KOPT-K1 (cell line): ENCODE data around the gene ICE1.
"Not testable (repeated sequence)": the region's sequence is repeated elsewhere in the genome, so short reads cannot be mapped to it uniquely, and the experiment has no call there.

Experiments
- H3K27ac ChIP-seq: fragments of 200-600 bp; sonication (generic); 2 replicates; pipeline ENCODE4 v1.5.1; 2016; ENCODE audit warnings: antibody characterized with exemption, mild to moderate bottlenecking, low read depth, low read length; ENCODE audit not compliant: poor library complexity, severe bottlenecking
- H3K36me3 ChIP-seq: fragments of 200-600 bp; sonication (generic); 2 replicates; pipeline ENCODE4 v1.5.1; 2017; ENCODE audit warnings: antibody characterized with exemption, mild to moderate bottlenecking, low read length, moderate library complexity; ENCODE audit not compliant: insufficient read depth
- H3K9me3 ChIP-seq: fragments of 200-600 bp; sonication (generic); 2 replicates; pipeline ENCODE4 v1.5.1; 2017; ENCODE audit warnings: antibody characterized with exemption, low read length, mild to moderate bottlenecking; ENCODE audit not compliant: insufficient read depth, poor library complexity, severe bottlenecking

ICE1 gene

GRCh38 chr5:5387777-5388176 is 34.7 kb upstream of the ICE1 start:
- H3K27ac ChIP-seq, result no peak overlapping the region
- no peaks in the 10 kb centered on the region for H3K36me3 ChIP-seq
- no peaks in the 10 kb centered on the region for H3K9me3 ChIP-seq

GRCh38 chr5:5390121-5390869 is 32.2 kb upstream of the ICE1 start:
- H3K27ac ChIP-seq, H3K36me3 ChIP-seq, H3K9me3 ChIP-seq: not testable (repeated sequence)

GRCh38 chr5:5392504-5392903 is 30.0 kb upstream of the ICE1 start:
- H3K9me3 ChIP-seq, H3K27ac ChIP-seq, H3K36me3 ChIP-seq: not testable (repeated sequence)

GRCh38 chr5:5394384-5394986 is 28.0 kb upstream of the ICE1 start:
- not testable (repeated sequence) for H3K9me3 ChIP-seq, H3K27ac ChIP-seq, H3K36me3 ChIP-seq

GRCh38 chr5:5395093-5395492 is 27.4 kb upstream of the ICE1 start:
- H3K36me3 ChIP-seq, H3K9me3 ChIP-seq, H3K27ac ChIP-seq: not testable (repeated sequence)

GRCh38 chr5:5398071-5398470 is 24.4 kb upstream of the ICE1 start:
- Histone ChIP-seq H3K9me3 (peaks cover 7% of the 10 kb centered on the region), H3K36me3 (no peaks in the 10 kb centered on the region), H3K27ac (no peak overlapping the region)

- Histone ChIP-seq H3K27ac (no peak overlapping the region), H3K36me3 (no peaks in the 10 kb centered on the region), H3K9me3 (peaks cover 7% of the 10 kb centered on the region)
Measured at GRCh38 chr5:5401095-5401494, 21.4 kb upstream of the ICE1 start.

- no peak overlapping the region for H3K27ac ChIP-seq
- H3K9me3 ChIP-seq, result peaks cover 12% of the 10 kb centered on the region
- H3K36me3 ChIP-seq, result no peaks in the 10 kb centered on the region
Measured at GRCh38 chr5:5403741-5404140, 18.7 kb upstream of the ICE1 start.

GRCh38 chr5:5404381-5404780 is 18.1 kb upstream of the ICE1 start:
- no peak overlapping the region for H3K27ac ChIP-seq

GRCh38 chr5:5405441-5405840 is 17.0 kb upstream of the ICE1 start:
- Histone ChIP-seq H3K27ac (no peak overlapping the region), H3K9me3 (peaks cover 21% of the 10 kb centered on the region), H3K36me3 (no peaks in the 10 kb centered on the region)

More at GRCh38 chr5:5404381-5404780, 18.1 kb upstream of the ICE1 start:
- Histone ChIP-seq H3K36me3 (no peaks in the 10 kb centered on the region), H3K9me3 (peaks cover 15% of the 10 kb centered on the region)

GRCh38 chr5:5407924-5408323 is 14.6 kb upstream of the ICE1 start:
- H3K36me3 ChIP-seq, result no peaks in the 10 kb centered on the region
- H3K27ac ChIP-seq, result no peak overlapping the region
- peaks cover 34% of the 10 kb centered on the region for H3K9me3 ChIP-seq

- Histone ChIP-seq H3K36me3 (no peaks in the 10 kb centered on the region), H3K9me3 (peaks cover 34% of the 10 kb centered on the region), H3K27ac (no peak overlapping the region)
Measured at GRCh38 chr5:5409151-5409810, 13.2 kb upstream of the ICE1 start.

GRCh38 chr5:5413856-5414255 is 8.6 kb upstream of the ICE1 start:
- H3K9me3 ChIP-seq, result peaks cover 28% of the 10 kb centered on the region
- H3K27ac ChIP-seq, H3K36me3 ChIP-seq: not testable (repeated sequence)

GRCh38 chr5:5414999-5415398 is 7.5 kb upstream of the ICE1 start:
- no peaks in the 10 kb centered on the region for H3K36me3 ChIP-seq
- peaks cover 17% of the 10 kb centered on the region for H3K9me3 ChIP-seq
- no peak overlapping the region for H3K27ac ChIP-seq

GRCh38 chr5:5416733-5417132 is 5.7 kb upstream of the ICE1 start:
- H3K9me3 ChIP-seq, result no peaks in the 10 kb centered on the region
- H3K27ac ChIP-seq, result no peak overlapping the region
- H3K36me3 ChIP-seq, result no peaks in the 10 kb centered on the region

GRCh38 chr5:5418006-5418405 is 4.5 kb upstream of the ICE1 start:
- no peak overlapping the region for H3K27ac ChIP-seq
- H3K9me3 ChIP-seq, result no peaks in the 10 kb centered on the region
- no peaks in the 10 kb centered on the region for H3K36me3 ChIP-seq
